HEK293T (cell line): ENCODE data around the gene COQ3.
A peak's percentile ranks its signal among the peaks of the same experiment; 100 is the strongest.

Source experiments
- CTCF ChIA-PET: fragments of 350-600 bp; formaldehyde crosslinking; extraction: SDS; loops from one replicate; lab custom pipeline; 2021; ENCODE audit warnings: antibody characterized with exemption, inconsistent platforms; lab: Yijun Ruan, JAX
- POLR2A ChIA-PET: fragments of 350-600 bp; formaldehyde crosslinking; extraction: SDS; loops from one replicate; lab custom pipeline; 2020; ENCODE audit warnings: antibody characterized with exemption, inconsistent platforms; lab: Yijun Ruan, JAX
- DNase-seq: peaks from one replicate; pipeline ENCODE4 v3.0.0; 2012; ENCODE audit warnings: mixed read lengths; ENCODE audit errors: extremely low spot score
- ARNT ChIP-seq: fragments of 450-650 bp; IDR thresholded peaks from 2 replicates; pipeline ENCODE4 v1.6.1; 2017; ENCODE audit warnings: mild to moderate bottlenecking
- BHLHE40 ChIP-seq: fragments of 450-650 bp; IDR thresholded peaks from 2 replicates; pipeline ENCODE4 v1.6.1; 2016; ENCODE audit warnings: mild to moderate bottlenecking, moderate library complexity, borderline replicate concordance
- CTBP1 ChIP-seq: fragments of 450-650 bp; IDR thresholded peaks from 2 replicates; pipeline ENCODE4 v1.6.1; 2016; ENCODE audit warnings: borderline replicate concordance
- ELF4 ChIP-seq: fragments of 450-650 bp; IDR thresholded peaks from 2 replicates; pipeline ENCODE4 v1.6.1; 2017; ENCODE audit warnings: antibody characterized with exemption
- FOXA1 ChIP-seq: fragments of 450-650 bp; IDR thresholded peaks from 2 replicates; pipeline ENCODE4 v1.6.1; 2016; ENCODE audit warnings: mild to moderate bottlenecking
- FOXK2 ChIP-seq: fragments of 450-650 bp; IDR thresholded peaks from 2 replicates; pipeline ENCODE4 v1.6.1; 2016; ENCODE audit warnings: mild to moderate bottlenecking
- FOXM1 ChIP-seq: fragments of 450-650 bp; IDR thresholded peaks from 2 replicates; pipeline ENCODE4 v1.6.1; 2017; ENCODE audit warnings: mild to moderate bottlenecking, borderline replicate concordance
- HDGF ChIP-seq: fragments of 450-650 bp; IDR thresholded peaks from 2 replicates; pipeline ENCODE4 v1.6.1; 2017; ENCODE audit warnings: antibody characterized with exemption, borderline replicate concordance
- L3MBTL2 ChIP-seq: fragments of 450-650 bp; conservative IDR thresholded peaks from 2 replicates; pipeline ENCODE4 v1.6.1; 2016; ENCODE audit warnings: mild to moderate bottlenecking
- LEF1 ChIP-seq: fragments of 450-650 bp; IDR thresholded peaks from 2 replicates; pipeline ENCODE4 v1.6.1; 2017; ENCODE audit warnings: mild to moderate bottlenecking, borderline replicate concordance
- NFRKB ChIP-seq: fragments of 450-650 bp; IDR thresholded peaks from 2 replicates; pipeline ENCODE4 v1.6.1; 2016; ENCODE audit warnings: mild to moderate bottlenecking, moderate library complexity
- PKNOX1 ChIP-seq: fragments of 450-650 bp; IDR thresholded peaks from 2 replicates; pipeline ENCODE4 v1.6.1; 2016
- SP1 ChIP-seq: fragments of 450-650 bp; IDR thresholded peaks from 2 replicates; pipeline ENCODE4 v1.6.1; 2017
- SUZ12 ChIP-seq: fragments of 450-650 bp; IDR thresholded peaks from 2 replicates; pipeline ENCODE4 v1.6.1; 2016; ENCODE audit warnings: mild to moderate bottlenecking
- TARDBP ChIP-seq: fragments of 450-650 bp; IDR thresholded peaks from 2 replicates; pipeline ENCODE4 v1.6.1; 2016
- ZNF384 ChIP-seq: fragments of 450-650 bp; IDR thresholded peaks from 2 replicates; pipeline ENCODE4 v1.6.1; 2016

COQ3 gene

GRCh38 chr6:99393698-99394531 is at the start of gene COQ3:
Gene COQ3, minus strand, starts transcription at chr6:99394195. Its CDS starts 16 bp downstream, at chr6:99394179.
- TF ChIP-seq SP1, result no peak
- peak; percentile 40; the same call in 1 of the 2 replicates for TF ChIP-seq ELF4
- TF ChIP-seq ZNF384, result peak; percentile 98
- peak; percentile 51; the same call in 1 of the 2 replicates for TF ChIP-seq L3MBTL2
- ChIA-PET POLR2A (interaction anchor here (0.6 to 3.5 kb wide), 29 partner anchors 9 to 411 kb away, joined by 3 to 66 read pairs (median 5); partner anchors contain the start of genes CCNC, FAXC and PNISR), CTCF (interaction anchor here (0.8 to 1.7 kb wide), 7 partner anchors 9 to 64 kb away, joined by 3 to 15 read pairs (median 4); no protein-coding TSS in a partner anchor)
- DNase-seq, result peak; percentile 89

- DNase-seq, result peak; percentile 12
- TF ChIP-seq ELF4, result no peak
- no peak for TF ChIP-seq SP1
- no peak for TF ChIP-seq L3MBTL2
- TF ChIP-seq ARNT, result no peak
- TF ChIP-seq BHLHE40, result no peak
- no peak for TF ChIP-seq ZNF384
- no peak for TF ChIP-seq CTBP1
- no peak for TF ChIP-seq TARDBP
- TF ChIP-seq PKNOX1, result no peak
- no peak for TF ChIP-seq FOXK2
- no peak for TF ChIP-seq HDGF
- TF ChIP-seq FOXM1, result no peak
- no peak for TF ChIP-seq FOXA1
- TF ChIP-seq LEF1, result no peak
- TF ChIP-seq SUZ12, result no peak
- TF ChIP-seq NFRKB, result no peak
- CTCF ChIA-PET, result interaction anchor here (0.6 to 0.8 kb wide), 3 partner anchors 9 to 1026 kb away, joined by 3 read pairs; partner anchors contain the start of gene COQ3
- POLR2A ChIA-PET, result no interaction called here
Observed at GRCh38 chr6:99434702-99435530, 40.9 kb upstream of the COQ3 start.

- TF ChIP-seq SP1, result no peak
- TF ChIP-seq PKNOX1, result no peak
- TF ChIP-seq NFRKB, result no peak
- no peak for TF ChIP-seq ELF4
- TF ChIP-seq FOXM1, result no peak
- no peak for TF ChIP-seq BHLHE40
- TF ChIP-seq ARNT, result no peak
- no peak for TF ChIP-seq FOXA1
- no peak for TF ChIP-seq CTBP1
- no peak for TF ChIP-seq ZNF384
- ChIA-PET POLR2A (interaction anchor here (1.1 kb wide), 2 partner anchors 39 to 84 kb away, joined by 3 to 5 read pairs; partner anchors contain the start of gene COQ3), CTCF (interaction anchor here (0.6 to 1.5 kb wide), 4 partner anchors 9 to 1122 kb away, joined by 3 to 5 read pairs (median 3); no protein-coding TSS in a partner anchor)
- no peak for DNase-seq
Observed at GRCh38 chr6:99432877-99433276, 38.9 kb upstream of the COQ3 start.

- DNase-seq, result no peak
- ChIA-PET CTCF (no interaction called here), POLR2A (interaction anchor here (1.1 kb wide), 1 partner anchor 38 kb away, joined by 5 read pairs; the partner anchor contains the start of gene COQ3)
- TF ChIP-seq FOXK2 (no peak), NFRKB (no peak), TARDBP (no peak), FOXM1 (no peak), SUZ12 (no peak)
Observed at GRCh38 chr6:99431901-99432300, 37.9 kb upstream of the COQ3 start.

- POLR2A ChIA-PET, result no interaction called here
- CTCF ChIA-PET, result no interaction called here
- no peak for DNase-seq
- TF ChIP-seq HDGF, result no peak
- no peak for TF ChIP-seq ZNF384
- no peak for TF ChIP-seq ELF4
- TF ChIP-seq PKNOX1, result no peak
- no peak for TF ChIP-seq FOXM1
- no peak for TF ChIP-seq L3MBTL2
- TF ChIP-seq NFRKB, result no peak
- no peak for TF ChIP-seq BHLHE40
- no peak for TF ChIP-seq LEF1
- no peak for TF ChIP-seq CTBP1
- no peak for TF ChIP-seq SUZ12
- no peak for TF ChIP-seq FOXK2
Observed at GRCh38 chr6:99427988-99428387, 34.0 kb upstream of the COQ3 start.
